NCI-H226 (cell line): Measurements from ENCODE around the gene SSC5D.
A peak's percentile ranks its signal among the peaks of the same experiment; 100 is the strongest.

Experiments
- DNase-seq: peaks from one replicate; pipeline ENCODE4 v3.0.0-alpha.2; 2015

SSC5D gene

DNA sequence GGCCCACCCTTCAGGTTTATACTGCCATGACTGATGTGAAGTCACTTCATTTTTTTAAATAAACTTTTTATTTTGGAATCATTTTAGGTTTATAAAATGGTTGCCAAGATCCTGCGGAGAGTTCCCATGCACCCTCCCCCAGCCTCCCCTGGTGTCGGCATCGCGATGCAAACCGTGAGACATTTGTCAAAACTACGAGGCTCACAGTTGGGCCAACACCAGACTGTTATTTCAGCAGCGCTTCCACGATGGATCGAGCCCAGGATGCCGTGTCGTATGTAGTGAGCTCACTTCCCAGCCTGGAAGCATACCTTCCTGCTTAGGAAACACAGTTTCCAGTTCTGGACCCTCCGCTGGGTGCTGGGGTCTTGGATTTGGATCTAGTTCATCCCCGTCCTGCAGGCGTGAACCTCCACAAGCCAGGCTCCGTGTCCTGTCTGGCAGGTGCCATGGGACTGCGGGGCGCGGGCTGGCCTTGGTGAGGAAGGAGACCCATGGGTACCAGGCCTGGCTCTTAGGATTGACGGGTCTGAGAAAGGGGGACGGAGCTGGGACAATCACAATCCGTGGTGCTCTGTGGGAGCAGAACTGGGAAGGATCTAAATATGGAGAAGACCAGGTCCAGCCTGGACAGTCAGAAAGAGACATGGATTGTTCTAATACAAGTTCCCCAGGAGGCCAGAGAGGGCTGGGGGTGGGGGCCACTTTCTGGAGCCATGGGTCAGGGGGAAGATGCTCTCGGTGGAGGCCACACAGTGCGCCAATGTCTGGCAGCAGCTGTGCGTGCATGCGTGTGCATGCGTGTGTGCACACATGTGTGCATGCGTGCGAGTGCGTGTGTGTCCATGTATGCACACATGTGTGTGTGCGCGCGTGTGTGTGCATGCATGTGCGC, 51.1 kb downstream of the SSC5D start:
- DNase-seq: no peak

GRCh38 chr19:55540619-55541018, 52.4 kb downstream of the SSC5D start:
- no peak for DNase-seq

DNA sequence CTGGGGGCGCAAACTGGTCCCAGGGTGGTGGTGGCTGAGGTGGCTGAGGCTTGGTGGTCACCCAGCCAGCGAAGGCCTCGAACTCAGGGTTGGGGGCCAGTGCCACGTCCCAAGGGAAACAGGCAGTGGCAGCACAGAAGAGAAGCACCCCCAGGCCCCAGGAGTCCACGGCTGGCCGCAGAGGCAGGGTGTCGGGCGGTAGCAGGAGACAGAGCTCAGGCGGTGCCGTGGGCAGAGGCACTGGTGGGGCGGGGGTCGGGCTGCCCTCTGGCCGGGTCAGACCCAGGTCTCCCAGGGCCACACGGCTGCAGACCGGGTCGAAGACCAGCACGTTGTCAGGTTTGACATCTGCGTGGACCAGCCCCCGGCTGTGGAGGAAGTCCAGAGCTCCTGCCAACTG, 52.9 kb downstream of the SSC5D start:
- DNase-seq: no peak

DNA sequence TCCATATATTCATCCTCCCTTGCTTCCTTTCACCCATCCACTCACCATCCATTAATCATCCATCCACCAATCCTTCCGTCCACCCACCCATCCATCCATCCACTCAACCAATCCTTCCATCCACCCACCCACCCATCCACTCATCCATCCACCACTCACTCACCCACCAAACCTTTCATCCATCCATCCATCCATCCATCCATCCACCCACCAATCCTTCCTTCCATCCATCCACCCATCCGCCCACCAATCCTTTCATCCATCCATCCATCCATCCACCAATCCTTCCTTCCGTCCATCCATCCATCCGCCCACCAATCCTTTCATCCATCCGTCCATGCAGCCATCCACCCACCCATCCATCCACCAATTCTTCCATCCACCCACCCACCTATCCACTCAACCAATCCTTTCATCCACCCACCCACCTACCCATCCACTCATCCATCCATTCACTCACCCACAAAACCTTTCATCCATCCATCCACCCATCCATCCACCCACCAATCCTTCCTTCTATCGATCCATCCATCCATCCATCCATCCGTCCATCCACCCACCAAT, 54.1 kb downstream of the SSC5D start:
- no peak for DNase-seq

GRCh38 chr19:55543567-55543966, 55.3 kb downstream of the SSC5D start:
- no peak for DNase-seq

GRCh38 chr19:55544014-55544413, 55.8 kb downstream of the SSC5D start:
- no peak for DNase-seq

- DNase-seq: no peak
Measured at GRCh38 chr19:55544776-55545439, 56.7 kb downstream of the SSC5D start.

DNA sequence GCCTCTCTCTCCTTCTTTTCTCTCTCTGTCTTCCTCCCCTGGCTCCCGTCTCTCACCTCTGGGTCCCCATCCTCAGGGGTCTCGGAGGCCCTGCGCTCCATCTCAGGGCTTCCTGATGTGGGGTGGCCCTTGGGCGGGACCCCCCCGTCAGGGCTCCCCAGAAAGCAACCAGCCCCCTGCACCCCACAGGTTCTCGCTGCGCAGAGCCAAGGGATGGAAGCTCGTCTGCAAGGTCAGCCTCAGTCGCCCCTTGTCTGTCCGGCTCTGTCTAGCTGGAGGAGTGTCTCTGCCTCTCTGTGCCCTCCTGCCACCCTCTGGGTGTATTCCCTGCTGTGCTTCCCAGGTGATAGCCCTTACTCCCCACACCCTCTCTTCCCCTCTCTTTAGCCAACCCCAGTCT, 57.2 kb downstream of the SSC5D start, which contains the start of gene SBK3:
TSS of gene SBK3 (minus strand) at position 101 of the 400 bp plus-strand sequence. CDS start at position 101, 0 bp downstream.
- no peak for DNase-seq

GRCh38 chr19:55546011-55546410, 57.8 kb downstream of the SSC5D start:
- no peak for DNase-seq

DNA sequence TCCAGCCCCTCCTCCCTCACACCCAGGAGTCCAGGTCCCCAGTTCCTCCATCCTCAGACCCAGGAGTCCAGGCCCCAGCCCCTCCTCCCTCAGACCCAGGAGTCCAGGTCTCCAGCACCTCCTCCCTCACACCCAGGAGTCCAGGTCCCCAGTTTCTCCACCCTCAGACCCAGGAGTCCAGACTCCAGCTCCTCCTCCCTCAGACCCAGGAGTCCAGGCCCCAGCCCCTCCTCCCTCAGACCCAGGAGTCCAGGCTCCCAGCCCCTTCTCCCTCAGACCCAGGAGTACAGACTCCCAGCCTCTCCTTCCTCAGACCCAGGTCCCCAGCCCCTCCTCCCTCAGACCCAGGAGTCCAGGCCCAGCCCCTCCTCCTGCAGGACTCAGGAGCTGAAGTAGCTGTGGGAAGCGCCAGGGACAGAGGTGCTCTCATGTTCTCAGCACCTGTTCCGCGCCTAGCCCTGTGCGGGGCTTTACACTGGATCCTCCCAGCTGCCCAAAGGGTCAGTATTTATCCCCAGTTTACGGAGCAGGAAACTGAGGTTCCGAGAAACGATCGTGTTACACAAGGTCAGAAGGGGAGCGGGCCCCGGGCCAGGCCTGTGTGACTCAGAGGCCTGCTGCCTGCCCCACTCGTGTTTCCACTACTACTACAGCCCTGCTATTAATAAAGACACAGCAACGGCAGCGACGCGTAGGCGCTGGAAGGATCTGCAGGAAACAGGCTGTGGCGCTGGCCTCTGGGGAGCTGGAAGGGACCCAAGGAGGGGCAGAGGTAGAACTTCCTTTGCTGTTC, 58.8 kb downstream of the SSC5D start:
- no peak for DNase-seq

DNA sequence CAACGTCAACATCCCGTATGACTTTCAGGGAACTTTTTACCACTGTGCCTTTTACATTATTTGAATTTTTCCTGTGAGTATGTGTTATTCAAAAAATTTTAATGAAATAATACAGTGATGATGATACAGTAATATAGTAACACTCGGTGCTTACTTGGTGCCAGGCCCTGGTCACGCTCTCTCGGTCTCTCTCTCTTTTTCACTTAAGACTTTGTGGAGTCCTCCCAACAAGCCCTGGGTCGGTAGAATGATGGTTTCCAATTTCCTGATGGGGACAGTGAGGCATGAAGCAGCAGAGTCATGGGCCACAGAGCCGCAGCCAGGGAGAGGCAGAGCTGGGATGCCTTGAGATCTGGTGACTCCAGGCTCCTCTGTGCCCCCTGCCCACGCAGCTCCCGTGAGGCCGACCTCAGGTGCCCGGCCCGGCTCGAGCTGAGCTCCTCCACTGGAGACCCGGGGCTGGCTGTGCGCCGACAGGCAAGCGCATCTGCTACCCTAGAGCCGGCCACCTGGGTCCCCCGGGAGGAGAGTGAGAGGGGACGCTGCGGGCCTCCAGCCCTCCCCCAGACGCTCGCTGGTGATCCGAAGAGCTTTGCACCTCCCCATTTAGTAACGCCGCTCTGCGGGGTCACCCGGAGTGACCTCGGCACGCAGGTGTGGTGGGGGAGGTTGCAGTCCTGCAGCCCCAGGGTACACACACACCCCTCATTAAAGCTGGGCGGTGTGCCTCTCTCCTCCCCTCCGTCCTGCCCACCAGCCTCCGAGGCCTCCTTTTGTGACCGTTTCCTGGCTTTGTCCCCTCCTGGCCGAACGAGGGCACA, 61.5 kb downstream of the SSC5D start:
- DNase-seq: peak; percentile 77

- DNase-seq: no peak
Measured at GRCh38 chr19:55550321-55550650, 62.0 kb downstream of the SSC5D start.

- DNase-seq: no peak
Measured at GRCh38 chr19:55552206-55552605, 64.0 kb downstream of the SSC5D start.

GRCh38 chr19:55552620-55553019, 64.4 kb downstream of the SSC5D start:
- peak; percentile 95 for DNase-seq

- DNase-seq: peak; percentile 81
Measured at GRCh38 chr19:55553217-55554182, 65.3 kb downstream of the SSC5D start.

- DNase-seq: no peak
Measured at GRCh38 chr19:55554302-55554701, 66.1 kb downstream of the SSC5D start.

DNA sequence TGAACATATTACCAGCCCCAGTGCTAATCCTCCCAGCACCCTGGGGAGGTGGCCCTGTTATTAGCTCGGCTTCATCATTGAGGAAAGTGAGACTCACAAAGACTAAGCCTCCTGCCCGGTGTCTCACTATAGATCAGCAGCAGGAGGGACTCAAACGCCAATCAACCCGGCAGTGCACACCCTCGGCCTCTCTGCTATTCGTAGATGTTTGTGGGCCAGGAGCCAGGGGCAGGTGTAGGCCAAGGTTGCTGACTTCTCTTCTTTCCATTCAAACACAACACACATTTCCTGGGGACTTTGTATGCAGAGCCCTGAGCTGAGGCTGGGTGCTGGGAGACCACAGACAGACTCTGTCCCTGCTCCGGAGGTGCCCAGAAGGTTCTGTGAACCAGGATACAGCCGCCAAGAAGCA, 66.5 kb downstream of the SSC5D start:
- DNase-seq: no peak

DNA sequence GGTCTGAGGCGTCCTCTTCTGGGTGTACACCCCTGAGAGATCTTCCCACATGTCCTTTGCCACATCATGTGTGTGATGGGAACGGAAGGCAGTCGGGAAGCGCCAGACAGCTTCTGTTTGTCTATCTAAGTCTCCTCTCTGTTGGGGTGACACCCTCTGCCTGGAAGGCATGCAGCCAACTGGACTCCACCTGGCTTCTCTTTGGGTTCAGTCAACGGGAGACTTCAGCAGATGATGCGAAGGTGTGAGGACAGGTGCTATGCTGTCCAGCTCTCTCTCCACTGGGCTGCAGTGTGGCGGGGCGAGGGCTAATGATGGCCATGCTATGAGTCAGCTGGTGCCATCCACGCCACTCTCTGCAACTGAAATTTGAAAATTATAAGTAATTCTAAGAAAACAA, 71.4 kb downstream of the SSC5D start:
- DNase-seq: no peak

DNA sequence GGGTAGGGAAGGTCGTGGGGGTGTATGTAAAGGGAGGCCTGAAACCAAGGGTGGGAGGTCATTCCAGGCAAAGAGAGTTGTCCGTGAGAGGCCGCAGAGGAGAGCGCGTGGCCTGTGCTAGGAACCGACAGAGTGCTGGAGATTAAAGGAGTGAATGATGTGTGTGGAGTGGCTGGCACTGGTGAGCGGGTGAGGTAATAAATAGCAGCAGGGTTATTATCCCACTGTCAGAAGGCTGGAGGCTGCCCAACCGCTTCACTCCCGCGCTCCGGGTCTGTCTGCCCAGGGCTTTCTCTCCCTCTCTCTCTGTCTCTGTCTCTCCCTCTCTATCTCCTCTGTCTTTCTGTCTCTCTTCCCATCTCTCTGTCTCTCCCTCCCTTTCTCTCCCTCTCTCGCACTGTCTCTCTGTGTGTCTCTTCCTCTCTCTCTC, 75.0 kb downstream of the SSC5D start:
- DNase-seq: peak; percentile 97

DNA sequence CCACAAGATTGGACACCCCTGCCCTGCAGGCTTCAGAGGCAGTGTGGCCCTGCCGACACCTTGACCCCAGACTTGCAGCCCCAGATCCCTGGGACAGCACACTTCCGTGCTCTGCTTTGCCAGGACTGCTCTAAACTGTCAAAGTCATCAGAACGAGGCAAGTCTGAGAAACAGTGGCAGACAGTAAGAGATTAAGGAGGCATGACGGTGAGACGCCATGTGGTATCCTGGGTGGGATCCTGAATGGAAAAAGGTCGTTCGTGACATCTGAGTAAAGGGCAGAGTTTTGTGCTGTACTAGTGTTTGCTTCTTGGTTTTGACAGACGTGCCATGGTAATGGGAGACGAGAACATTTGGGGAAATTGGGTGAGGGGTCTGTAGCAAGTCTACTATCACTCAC, 78.6 kb downstream of the SSC5D start:
- DNase-seq: no peak
